Mammary epithelial cell (primary cell): ENCODE results near the gene FMN1.

ENCODE experiments used
- EZH2 ChIP-seq: IDR thresholded peaks from 2 replicates; pipeline ENCODE4 v1.6.1; 2012; ENCODE audit warnings: low read length, inconsistent platforms, borderline replicate concordance
- TF ChIP-seq, protein P1 (sequence below), 2 donors: IDR thresholded peaks in 1 of 2; conservative IDR thresholded peaks in 1 of 2; 2 replicates each; pipeline ENCODE4 v1.5.1; 2011 to 2012; ENCODE audit warnings: inconsistent platforms in 2 of 2, low read length in 2 of 2, mild to moderate bottlenecking in 2 of 2, control low read depth in 1 of 2, low read depth in 1 of 2; ENCODE audit not compliant: insufficient read depth in 1 of 2; ENCODE audit errors: extremely low read depth in 1 of 2

DNA sequence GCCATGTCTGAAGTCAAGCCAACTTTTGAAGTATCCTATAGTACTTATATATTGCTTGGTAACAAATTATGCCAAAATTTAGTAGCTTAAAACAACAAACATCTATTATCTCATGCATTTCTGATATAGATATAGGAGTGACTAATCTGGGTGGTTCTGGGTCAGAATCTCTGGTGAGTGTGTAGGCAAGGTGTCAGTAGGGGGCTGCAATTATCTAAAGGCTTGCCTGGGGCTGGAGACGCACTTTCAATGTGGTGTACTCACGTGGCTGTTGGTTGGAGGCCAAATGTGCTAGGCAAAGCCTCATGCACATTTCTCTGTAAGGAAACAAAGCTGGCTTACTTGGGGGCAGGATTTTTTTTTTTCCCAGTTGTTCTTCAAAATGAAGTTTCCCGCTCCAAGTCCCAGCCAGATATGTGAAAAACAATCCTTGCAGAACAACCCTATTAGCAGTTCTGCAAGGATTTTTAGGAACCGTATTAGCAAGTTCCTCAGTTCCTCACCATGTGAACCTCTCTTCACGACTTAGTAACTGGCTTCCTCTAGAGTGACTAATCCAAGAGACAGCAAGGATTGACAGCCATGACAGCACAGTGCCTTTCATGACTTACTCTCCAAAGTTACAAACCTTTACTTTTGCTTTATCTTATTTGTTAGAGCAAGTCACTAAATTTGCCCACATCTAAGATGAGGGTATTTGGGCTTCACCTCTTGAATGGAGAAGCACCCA lies 450.9 kb downstream of the FMN1 start:
- TF ChIP-seq, protein P1, sequence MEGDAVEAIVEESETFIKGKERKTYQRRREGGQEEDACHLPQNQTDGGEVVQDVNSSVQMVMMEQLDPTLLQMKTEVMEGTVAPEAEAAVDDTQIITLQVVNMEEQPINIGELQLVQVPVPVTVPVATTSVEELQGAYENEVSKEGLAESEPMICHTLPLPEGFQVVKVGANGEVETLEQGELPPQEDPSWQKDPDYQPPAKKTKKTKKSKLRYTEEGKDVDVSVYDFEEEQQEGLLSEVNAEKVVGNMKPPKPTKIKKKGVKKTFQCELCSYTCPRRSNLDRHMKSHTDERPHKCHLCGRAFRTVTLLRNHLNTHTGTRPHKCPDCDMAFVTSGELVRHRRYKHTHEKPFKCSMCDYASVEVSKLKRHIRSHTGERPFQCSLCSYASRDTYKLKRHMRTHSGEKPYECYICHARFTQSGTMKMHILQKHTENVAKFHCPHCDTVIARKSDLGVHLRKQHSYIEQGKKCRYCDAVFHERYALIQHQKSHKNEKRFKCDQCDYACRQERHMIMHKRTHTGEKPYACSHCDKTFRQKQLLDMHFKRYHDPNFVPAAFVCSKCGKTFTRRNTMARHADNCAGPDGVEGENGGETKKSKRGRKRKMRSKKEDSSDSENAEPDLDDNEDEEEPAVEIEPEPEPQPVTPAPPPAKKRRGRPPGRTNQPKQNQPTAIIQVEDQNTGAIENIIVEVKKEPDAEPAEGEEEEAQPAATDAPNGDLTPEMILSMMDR (conservative IDR thresholded peaks at IDR 0.05 in 1 of 2, IDR thresholded peaks at IDR 0.05 in 1 of 2; ENCODE audit: extremely low read depth in 1 of 2, insufficient read depth in 1 of 2, low read depth in 1 of 2, low read length in 2 of 2): no peak
- TF ChIP-seq EZH2: no peak
